Measurements from ENCODE around the gene PTGFRN.
"Not testable (repeated sequence)": the region's sequence is repeated elsewhere in the genome, so short reads cannot be mapped to it uniquely, and the experiment has no call there.

PTGFRN gene

DNA sequence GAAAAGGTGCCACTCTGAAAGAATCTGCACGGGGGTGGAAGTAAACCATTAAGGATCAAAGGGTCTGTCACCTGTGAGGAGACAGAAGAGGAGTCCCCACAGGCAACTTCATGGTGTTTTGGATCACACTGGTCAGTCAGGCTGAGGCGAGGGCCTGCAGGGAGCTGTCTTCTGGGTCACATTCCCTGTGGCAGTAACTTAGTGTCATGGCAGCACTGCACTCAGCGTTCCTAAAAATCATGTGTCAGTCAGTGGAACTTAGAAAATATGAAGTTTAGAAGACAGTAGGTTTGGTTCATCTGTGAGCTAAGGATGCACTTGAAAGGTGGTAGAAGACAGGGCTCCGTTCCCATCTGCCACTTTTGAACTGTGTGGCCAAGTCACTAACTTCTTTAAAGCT lies 48.4 kb downstream of the PTGFRN start:
- Histone ChIP-seq H3K4me3 (ENCODE audit: low read depth in 1 of 5, low read length in 5 of 5) (no peak overlapping the region), H3K27me3 (ENCODE audit: control insufficient read depth in 5 of 5, insufficient read depth in 4 of 5, low read length in 5 of 5) (peaks cover 0 to 4% (median 0%) of the 10 kb centered on the region in 5 donors), H3K4me1 (ENCODE audit: control insufficient read depth in 5 of 5, insufficient read depth in 5 of 5, low read length in 5 of 5) (peaks cover 0 to 3% (median 0%) of the 10 kb centered on the region in 5 donors), H3K27ac (ENCODE audit: low read depth, low read length) (no peak overlapping the region), H3K36me3 (ENCODE audit: control insufficient read depth in 5 of 5, insufficient read depth in 5 of 5, low read length in 5 of 5) (peaks cover 0 to 7% (median 5%) of the 10 kb centered on the region in 5 donors), H3K9ac (ENCODE audit: low read length in 5 of 5) (no peak overlapping the region), H3K9me3 (ENCODE audit: control insufficient read depth in 5 of 5, low read length in 5 of 5) (no peaks in the 10 kb centered on the region)

GRCh38 chr1:116958977-116959376 lies 49.3 kb downstream of the PTGFRN start:
- no peaks in the 10 kb centered on the region for H3K27me3 ChIP-seq (ENCODE audit: control insufficient read depth in 5 of 5, insufficient read depth in 4 of 5, low read length in 5 of 5)
- H3K4me1 ChIP-seq (ENCODE audit: control insufficient read depth in 5 of 5, insufficient read depth in 5 of 5, low read length in 5 of 5): peaks cover 0 to 3% (median 0%) of the 10 kb centered on the region in 5 donors
- no peaks in the 10 kb centered on the region for H3K9me3 ChIP-seq (ENCODE audit: control insufficient read depth in 5 of 5, low read length in 5 of 5)
- no peak overlapping the region for H3K4me3 ChIP-seq (ENCODE audit: low read depth in 1 of 5, low read length in 5 of 5)
- H3K36me3 ChIP-seq (ENCODE audit: control insufficient read depth in 5 of 5, insufficient read depth in 5 of 5, low read length in 5 of 5): peaks cover 0 to 7% (median 5%) of the 10 kb centered on the region in 5 donors
- H3K9ac ChIP-seq (ENCODE audit: low read length in 5 of 5): no peak overlapping the region
- H3K27ac ChIP-seq (ENCODE audit: low read depth, low read length): no peak overlapping the region

DNA sequence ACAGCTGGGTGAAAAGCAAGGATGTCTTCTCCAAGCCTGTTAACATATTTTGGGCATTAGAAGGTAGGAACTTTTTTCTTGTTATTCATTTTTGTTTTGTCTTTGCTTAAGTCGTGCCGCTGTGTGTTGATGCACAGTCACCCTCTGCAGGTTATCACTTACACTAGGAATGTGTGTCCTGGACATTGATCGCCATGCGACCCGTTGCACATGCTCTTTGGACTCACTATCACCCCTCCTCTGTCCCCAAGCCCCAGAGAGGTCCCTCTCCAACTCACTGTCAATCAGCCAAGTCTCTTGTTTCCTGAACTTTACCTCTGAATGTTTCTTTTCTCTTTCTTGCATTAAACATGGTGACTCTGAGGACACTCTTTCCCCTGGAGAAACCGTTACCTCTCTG lies 51.9 kb downstream of the PTGFRN start:
- Histone ChIP-seq H3K4me1 (ENCODE audit: control insufficient read depth in 5 of 5, insufficient read depth in 5 of 5, low read length in 5 of 5) (no peaks in the 10 kb centered on the region), H3K27ac (ENCODE audit: low read depth, low read length) (no peak overlapping the region), H3K36me3 (ENCODE audit: control insufficient read depth in 5 of 5, insufficient read depth in 5 of 5, low read length in 5 of 5) (peaks cover 0 to 7% (median 7%) of the 10 kb centered on the region in 5 donors), H3K9ac (ENCODE audit: low read length in 5 of 5) (no peak overlapping the region), H3K9me3 (ENCODE audit: control insufficient read depth in 5 of 5, low read length in 5 of 5) (no peaks in the 10 kb centered on the region), H3K27me3 (ENCODE audit: control insufficient read depth in 5 of 5, insufficient read depth in 4 of 5, low read length in 5 of 5) (no peaks in the 10 kb centered on the region), H3K4me3 (ENCODE audit: low read depth in 1 of 5, low read length in 5 of 5) (no peak overlapping the region)

- Histone ChIP-seq H3K4me3 (ENCODE audit: low read depth in 1 of 5, low read length in 5 of 5) (no peak overlapping the region), H3K36me3 (ENCODE audit: control insufficient read depth in 5 of 5, insufficient read depth in 5 of 5, low read length in 5 of 5) (peaks cover 0 to 7% (median 7%) of the 10 kb centered on the region in 5 donors)
Measured at GRCh38 chr1:116962987-116963639, 53.4 kb downstream of the PTGFRN start.

GRCh38 chr1:116966791-116967190 lies 57.1 kb downstream of the PTGFRN start:
- H3K4me1 ChIP-seq (ENCODE audit: control insufficient read depth in 5 of 5, insufficient read depth in 5 of 5, low read length in 5 of 5): no peaks in the 10 kb centered on the region
- H3K4me3 ChIP-seq (ENCODE audit: low read depth in 1 of 5, low read length in 5 of 5): no peak overlapping the region
- no peaks in the 10 kb centered on the region for H3K9me3 ChIP-seq (ENCODE audit: control insufficient read depth in 5 of 5, low read length in 5 of 5)
- no peak overlapping the region for H3K9ac ChIP-seq (ENCODE audit: low read length in 5 of 5)
- H3K36me3 ChIP-seq (ENCODE audit: control insufficient read depth in 5 of 5, insufficient read depth in 5 of 5, low read length in 5 of 5): peaks cover 0 to 5% (median 3%) of the 10 kb centered on the region in 5 donors
- no peaks in the 10 kb centered on the region for H3K27me3 ChIP-seq (ENCODE audit: control insufficient read depth in 5 of 5, insufficient read depth in 4 of 5, low read length in 5 of 5)
- no peak overlapping the region for H3K27ac ChIP-seq (ENCODE audit: low read depth, low read length)

More at GRCh38 chr1:116962987-116963639, 53.4 kb downstream of the PTGFRN start:
- no peak overlapping the region for H3K9ac ChIP-seq (ENCODE audit: low read length in 5 of 5)
- H3K27ac ChIP-seq (ENCODE audit: low read depth, low read length): no peak overlapping the region
- no peaks in the 10 kb centered on the region for H3K27me3 ChIP-seq (ENCODE audit: control insufficient read depth in 5 of 5, insufficient read depth in 4 of 5, low read length in 5 of 5)
- no peaks in the 10 kb centered on the region for H3K9me3 ChIP-seq (ENCODE audit: control insufficient read depth in 5 of 5, low read length in 5 of 5)
- no peaks in the 10 kb centered on the region for H3K4me1 ChIP-seq (ENCODE audit: control insufficient read depth in 5 of 5, insufficient read depth in 5 of 5, low read length in 5 of 5)

DNA sequence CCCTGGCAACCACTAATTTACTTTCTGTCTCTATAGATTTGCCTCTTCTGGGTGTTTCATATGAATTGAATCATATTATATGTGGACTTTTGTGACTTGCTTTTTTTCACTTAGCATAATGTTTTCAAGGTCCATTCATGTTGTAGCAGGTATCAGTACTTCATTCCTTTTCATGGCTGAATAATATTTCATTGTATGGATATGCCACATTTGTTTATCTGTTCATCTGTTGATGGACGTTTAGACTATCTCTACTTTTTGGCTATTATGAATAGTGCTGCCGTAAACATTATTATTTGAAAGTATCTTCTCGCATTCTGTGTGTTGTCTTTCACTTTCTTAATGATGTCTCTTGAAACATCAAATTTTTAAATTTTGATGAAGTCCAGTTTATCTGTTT lies 59.0 kb downstream of the PTGFRN start:
- Histone ChIP-seq H3K9ac (ENCODE audit: low read length in 5 of 5) (no peak overlapping the region), H3K4me1 (ENCODE audit: control insufficient read depth in 5 of 5, insufficient read depth in 5 of 5, low read length in 5 of 5) (no peaks in the 10 kb centered on the region), H3K27me3 (ENCODE audit: control insufficient read depth in 5 of 5, insufficient read depth in 4 of 5, low read length in 5 of 5) (no peaks in the 10 kb centered on the region), H3K4me3 (ENCODE audit: low read depth in 1 of 5, low read length in 5 of 5) (no peak overlapping the region), H3K9me3 (ENCODE audit: control insufficient read depth in 5 of 5, low read length in 5 of 5) (no peaks in the 10 kb centered on the region), H3K27ac (ENCODE audit: low read depth, low read length) (no peak overlapping the region), H3K36me3 (ENCODE audit: control insufficient read depth in 5 of 5, insufficient read depth in 5 of 5, low read length in 5 of 5) (peaks cover 0 to 4% (median 0%) of the 10 kb centered on the region in 5 donors)

DNA sequence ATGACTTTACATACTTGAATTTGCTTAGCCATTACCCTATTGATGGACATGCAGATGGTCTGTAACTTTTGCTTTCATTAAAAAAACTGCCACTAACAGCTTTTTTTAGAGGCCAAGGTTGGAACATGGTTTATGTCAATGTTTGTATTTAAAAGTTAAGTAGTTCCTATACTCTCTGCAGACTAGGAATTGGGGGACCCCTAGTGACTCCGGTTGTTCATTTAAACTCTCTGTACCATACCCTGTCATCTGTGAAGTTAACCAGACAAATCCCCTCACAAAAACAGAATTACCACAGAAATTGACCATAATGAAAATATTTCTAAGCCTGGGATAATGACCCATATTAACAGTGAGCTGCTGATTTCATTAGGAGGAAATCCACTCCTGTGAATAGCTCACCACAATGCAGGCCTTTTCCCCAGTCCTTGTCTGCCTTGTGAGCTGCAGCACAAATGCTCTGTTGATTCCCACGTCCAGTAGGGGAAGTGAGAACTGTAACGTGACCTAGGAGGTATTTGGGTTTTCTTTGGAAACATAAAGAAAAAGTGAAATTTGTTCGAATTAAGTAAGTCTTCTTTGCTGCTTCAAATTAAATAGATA lies 61.6 kb downstream of the PTGFRN start:
- no peak overlapping the region for H3K27ac ChIP-seq (ENCODE audit: low read depth, low read length)
- no peak overlapping the region for H3K9ac ChIP-seq (ENCODE audit: low read length in 5 of 5)
- peaks cover 0 to 3% (median 0%) of the 10 kb centered on the region in 5 donors for H3K36me3 ChIP-seq (ENCODE audit: control insufficient read depth in 5 of 5, insufficient read depth in 5 of 5, low read length in 5 of 5)
- H3K4me1 ChIP-seq (ENCODE audit: control insufficient read depth in 5 of 5, insufficient read depth in 5 of 5, low read length in 5 of 5): no peaks in the 10 kb centered on the region
- no peak overlapping the region for H3K4me3 ChIP-seq (ENCODE audit: low read depth in 1 of 5, low read length in 5 of 5)
- no peaks in the 10 kb centered on the region for H3K27me3 ChIP-seq (ENCODE audit: control insufficient read depth in 5 of 5, insufficient read depth in 4 of 5, low read length in 5 of 5)
- H3K9me3 ChIP-seq (ENCODE audit: control insufficient read depth in 5 of 5, low read length in 5 of 5): no peaks in the 10 kb centered on the region

- no peak overlapping the region for H3K27ac ChIP-seq (ENCODE audit: low read depth, low read length)
- H3K9me3 ChIP-seq (ENCODE audit: control insufficient read depth in 5 of 5, low read length in 5 of 5): no peaks in the 10 kb centered on the region
Measured at GRCh38 chr1:116971965-116972673, 62.4 kb downstream of the PTGFRN start.

DNA sequence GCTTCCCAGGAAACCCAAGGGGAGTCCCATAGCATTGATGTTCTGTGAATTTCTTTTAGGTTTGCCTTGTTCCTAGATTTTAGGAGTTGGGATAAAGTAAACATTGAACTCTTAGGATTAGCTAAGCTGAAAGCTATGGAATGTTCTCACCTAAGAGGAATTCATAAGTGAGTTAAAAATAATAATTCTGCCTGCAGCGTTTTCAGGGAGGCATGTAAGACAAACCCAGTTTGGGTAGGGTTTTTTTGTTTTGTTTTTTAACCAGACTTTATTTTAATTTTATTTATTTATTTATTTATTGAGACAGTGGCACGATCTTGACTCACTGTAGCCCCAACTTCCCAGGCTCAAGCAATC lies 62.9 kb downstream of the PTGFRN start:
- Histone ChIP-seq H3K9me3 (ENCODE audit: control insufficient read depth in 5 of 5, low read length in 5 of 5) (no peaks in the 10 kb centered on the region), H3K27me3 (ENCODE audit: control insufficient read depth in 5 of 5, insufficient read depth in 4 of 5, low read length in 5 of 5) (no peaks in the 10 kb centered on the region)

More at GRCh38 chr1:116971965-116972673, 62.4 kb downstream of the PTGFRN start:
- H3K4me3 ChIP-seq (ENCODE audit: low read depth in 1 of 5, low read length in 5 of 5): no peak overlapping the region
- no peak overlapping the region for H3K9ac ChIP-seq (ENCODE audit: low read length in 5 of 5)
- no peaks in the 10 kb centered on the region for H3K4me1 ChIP-seq (ENCODE audit: control insufficient read depth in 5 of 5, insufficient read depth in 5 of 5, low read length in 5 of 5)
- no peaks in the 10 kb centered on the region for H3K27me3 ChIP-seq (ENCODE audit: control insufficient read depth in 5 of 5, insufficient read depth in 4 of 5, low read length in 5 of 5)
- H3K36me3 ChIP-seq (ENCODE audit: control insufficient read depth in 5 of 5, insufficient read depth in 5 of 5, low read length in 5 of 5): peaks cover 0 to 3% (median 0%) of the 10 kb centered on the region in 5 donors

GRCh38 chr1:116980309-116980708 lies 70.6 kb downstream of the PTGFRN start:
- H3K27ac ChIP-seq (ENCODE audit: low read depth, low read length); H3K9me3 ChIP-seq (ENCODE audit: control insufficient read depth in 5 of 5, low read length in 5 of 5); H3K27me3 ChIP-seq (ENCODE audit: control insufficient read depth in 5 of 5, insufficient read depth in 4 of 5, low read length in 5 of 5); H3K9ac ChIP-seq (ENCODE audit: low read length in 5 of 5); H3K4me3 ChIP-seq (ENCODE audit: low read depth in 1 of 5, low read length in 5 of 5); H3K36me3 ChIP-seq (ENCODE audit: control insufficient read depth in 5 of 5, insufficient read depth in 5 of 5, low read length in 5 of 5): not testable (repeated sequence)
- peaks cover 0 to 18% (median 13%) of the 10 kb centered on the region in 5 donors for H3K4me1 ChIP-seq (ENCODE audit: control insufficient read depth in 5 of 5, insufficient read depth in 5 of 5, low read length in 5 of 5)

More for the DNA sequence above, 62.9 kb downstream of the PTGFRN start:
- no peak overlapping the region for H3K27ac ChIP-seq (ENCODE audit: low read depth, low read length)
- H3K36me3 ChIP-seq (ENCODE audit: control insufficient read depth in 5 of 5, insufficient read depth in 5 of 5, low read length in 5 of 5): peaks cover 0 to 3% (median 0%) of the 10 kb centered on the region in 5 donors
- H3K4me1 ChIP-seq (ENCODE audit: control insufficient read depth in 5 of 5, insufficient read depth in 5 of 5, low read length in 5 of 5): no peaks in the 10 kb centered on the region
- no peak overlapping the region for H3K9ac ChIP-seq (ENCODE audit: low read length in 5 of 5)
- no peak overlapping the region for H3K4me3 ChIP-seq (ENCODE audit: low read depth in 1 of 5, low read length in 5 of 5)

Data from subcutaneous abdominal adipose tissue (tissue), 5 donors.